GM19467 (cell line): ENCODE results near the gene GRAMD2A.
"Not testable (repeated sequence)": the region's sequence is repeated elsewhere in the genome, so short reads cannot be mapped to it uniquely, and the experiment has no call there.

Experiments used
- ATAC-seq: cut with Tn5 transposase; IDR thresholded peaks from one replicate; pipeline ENCODE4 v1.9.1; 2021; ENCODE audit warnings: mild to moderate bottlenecking, moderate library complexity; ENCODE audit not compliant: unreplicated experiment

The GRAMD2A gene

DNA sequence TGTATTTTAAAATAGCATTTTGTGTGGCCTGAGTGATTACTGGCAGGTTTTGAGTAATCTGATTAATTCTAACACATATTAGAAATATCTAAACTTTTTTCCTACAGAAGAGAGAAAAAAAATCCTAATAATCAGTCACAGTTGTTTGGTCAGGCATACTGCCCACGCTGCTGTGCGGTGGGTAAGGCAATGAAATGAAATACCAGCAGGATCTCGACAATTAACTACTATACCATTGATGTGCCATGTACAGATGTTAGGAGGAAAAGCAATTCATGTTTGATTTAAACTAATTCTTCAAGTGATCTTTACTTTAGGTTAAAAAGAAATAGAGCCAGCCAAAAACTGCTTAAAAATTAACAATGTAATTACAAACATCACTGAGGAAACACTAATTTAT lies 5.2 kb downstream of the GRAMD2A start:
- no peak for ATAC-seq

DNA sequence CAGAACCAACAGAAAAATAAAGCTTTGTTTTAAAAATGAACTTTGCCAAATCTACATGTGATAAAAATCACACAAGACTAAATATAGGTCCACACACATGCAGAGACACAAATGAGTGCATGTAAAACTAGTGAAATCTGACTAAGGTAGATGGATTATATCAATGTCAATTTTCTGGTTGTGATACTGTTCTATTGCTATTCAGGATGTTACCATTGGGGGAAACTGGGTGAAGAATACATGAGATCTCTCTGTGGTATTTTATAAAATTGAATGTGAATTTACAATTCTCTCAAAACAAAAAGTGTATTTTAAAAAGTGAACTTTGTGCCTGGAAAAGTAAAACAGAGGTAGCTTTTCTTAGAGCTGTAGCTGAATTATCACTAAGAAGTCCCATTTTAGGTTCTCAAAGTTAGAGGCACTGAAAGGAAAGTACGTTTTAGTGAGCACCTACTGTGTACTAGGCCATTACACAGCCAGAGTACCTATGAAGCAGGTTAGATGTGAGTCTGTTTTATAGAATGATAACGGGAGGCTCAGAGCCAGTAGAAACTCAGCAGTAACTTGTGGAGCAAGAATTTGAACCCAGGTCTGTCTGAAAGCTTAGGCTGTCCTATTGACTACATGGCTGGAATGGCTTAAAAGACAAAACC lies 8.2 kb downstream of the GRAMD2A start:
- no peak for ATAC-seq

DNA sequence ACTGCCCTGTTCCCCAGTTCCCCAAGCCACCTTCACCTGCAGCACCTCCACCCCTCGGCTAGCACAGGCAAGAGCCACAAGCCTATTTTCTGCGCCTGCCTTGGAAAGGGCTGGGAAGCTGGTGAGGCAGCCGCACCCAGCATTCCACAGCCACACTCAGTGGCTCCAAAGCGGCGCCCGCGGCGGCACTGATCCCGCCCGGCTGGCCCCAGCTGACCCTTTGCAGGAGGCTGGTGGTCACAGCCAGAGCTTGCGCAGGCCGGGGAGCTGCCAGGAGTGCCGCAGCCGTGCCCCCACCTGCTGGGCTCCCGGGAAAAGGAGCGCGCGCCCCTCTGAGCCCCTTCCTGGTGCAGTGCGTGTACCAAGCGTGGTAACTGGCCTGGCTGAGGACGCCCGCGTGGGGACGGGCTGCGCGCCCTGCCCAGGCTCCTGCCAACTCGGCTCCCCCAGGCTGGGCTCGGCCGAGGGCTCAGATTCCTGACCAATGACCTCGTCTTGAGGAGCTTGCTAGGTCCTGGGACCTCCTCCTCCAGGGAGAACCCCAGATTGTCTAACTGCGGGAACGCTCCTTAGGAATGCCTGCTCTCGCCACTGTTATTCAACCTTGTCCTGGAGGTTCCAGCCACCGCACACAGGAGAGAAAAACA lies 13.3 kb downstream of the GRAMD2A start:
- no peak for ATAC-seq

DNA sequence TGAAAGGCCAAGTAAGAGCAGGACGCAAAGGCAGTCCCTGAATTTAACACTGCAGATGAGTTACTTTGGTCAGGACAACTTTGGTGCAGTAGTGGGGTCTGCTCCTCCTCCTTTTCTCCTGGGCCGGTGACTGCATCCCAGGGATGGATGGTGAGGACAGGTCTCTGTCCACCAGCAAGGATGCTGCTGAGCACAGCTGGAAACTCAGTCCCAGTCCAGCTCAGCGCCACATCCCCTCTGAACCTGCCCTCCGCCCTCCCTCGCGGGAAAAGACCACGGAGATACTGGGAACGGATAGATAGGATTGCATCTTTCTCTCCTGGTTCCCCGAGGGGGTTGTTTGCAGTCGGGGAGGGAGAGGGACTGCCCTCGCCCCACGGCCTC lies 13.8 kb downstream of the GRAMD2A start:
- ATAC-seq, result no peak

DNA sequence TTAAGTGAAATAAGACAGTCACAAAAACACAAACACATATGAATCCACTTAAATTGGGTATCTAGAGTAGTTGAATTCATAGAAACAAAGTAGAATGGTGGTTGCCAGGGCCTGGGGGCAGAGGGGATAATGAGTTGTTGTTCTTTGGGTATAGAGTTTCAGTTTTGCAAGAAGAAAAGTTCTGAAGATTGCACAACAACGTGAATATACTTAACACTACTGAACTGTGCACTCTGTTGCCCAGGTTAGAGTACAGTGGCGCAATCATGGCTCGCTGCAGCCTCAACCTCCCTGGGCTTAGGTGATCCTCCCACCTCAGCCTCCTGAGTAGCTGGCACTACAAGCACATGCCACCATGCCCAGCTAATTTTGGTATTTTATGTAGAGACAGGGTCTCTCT lies 14.9 kb downstream of the GRAMD2A start:
- no peak for ATAC-seq

DNA sequence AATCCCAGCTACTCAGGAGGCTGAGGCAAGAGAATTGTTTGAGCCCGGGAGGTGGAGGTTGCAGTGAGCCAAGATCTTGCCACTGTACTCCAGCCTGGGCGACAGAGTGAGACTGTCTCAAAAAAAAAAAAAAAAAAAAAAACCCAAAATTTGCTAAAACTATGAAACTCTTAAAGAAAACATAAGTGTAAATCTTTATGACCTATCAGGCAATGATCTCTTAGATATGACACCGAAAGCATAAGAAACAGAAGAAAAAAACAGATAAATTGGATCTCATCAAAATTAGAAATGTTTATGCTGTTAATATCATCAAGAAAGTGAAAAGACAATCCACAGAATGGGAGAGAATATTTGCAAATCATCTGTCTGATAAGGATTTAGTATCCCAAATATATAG lies 15.3 kb downstream of the GRAMD2A start:
- no peak for ATAC-seq

DNA sequence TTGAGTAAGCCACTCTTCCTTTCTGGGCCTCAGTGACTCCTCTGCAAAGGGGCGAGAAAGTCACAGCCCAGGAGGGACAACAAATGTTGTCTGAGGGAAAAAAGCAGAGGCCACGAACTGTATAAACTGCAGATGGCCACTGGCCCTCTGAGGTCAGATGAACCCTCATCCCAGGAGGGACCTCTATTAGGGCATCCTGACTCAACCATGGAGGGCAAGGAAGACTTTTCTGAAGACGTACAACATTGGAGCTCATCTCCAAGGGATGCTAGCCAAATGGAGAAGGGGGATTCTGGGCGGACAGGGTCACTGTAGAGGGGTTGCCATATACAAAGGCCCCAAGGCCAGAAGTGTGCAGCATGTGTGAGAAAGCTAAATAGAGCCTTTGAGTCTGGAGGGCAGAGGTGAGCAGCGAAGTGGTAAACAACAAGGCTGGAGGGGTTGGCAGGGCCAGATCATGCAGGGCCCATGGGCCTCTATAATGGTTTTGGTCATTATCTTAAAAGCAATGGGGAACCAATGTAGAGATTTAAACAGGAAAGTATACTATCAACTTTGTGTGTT lies 16.7 kb downstream of the GRAMD2A start:
- ATAC-seq, result no peak

DNA sequence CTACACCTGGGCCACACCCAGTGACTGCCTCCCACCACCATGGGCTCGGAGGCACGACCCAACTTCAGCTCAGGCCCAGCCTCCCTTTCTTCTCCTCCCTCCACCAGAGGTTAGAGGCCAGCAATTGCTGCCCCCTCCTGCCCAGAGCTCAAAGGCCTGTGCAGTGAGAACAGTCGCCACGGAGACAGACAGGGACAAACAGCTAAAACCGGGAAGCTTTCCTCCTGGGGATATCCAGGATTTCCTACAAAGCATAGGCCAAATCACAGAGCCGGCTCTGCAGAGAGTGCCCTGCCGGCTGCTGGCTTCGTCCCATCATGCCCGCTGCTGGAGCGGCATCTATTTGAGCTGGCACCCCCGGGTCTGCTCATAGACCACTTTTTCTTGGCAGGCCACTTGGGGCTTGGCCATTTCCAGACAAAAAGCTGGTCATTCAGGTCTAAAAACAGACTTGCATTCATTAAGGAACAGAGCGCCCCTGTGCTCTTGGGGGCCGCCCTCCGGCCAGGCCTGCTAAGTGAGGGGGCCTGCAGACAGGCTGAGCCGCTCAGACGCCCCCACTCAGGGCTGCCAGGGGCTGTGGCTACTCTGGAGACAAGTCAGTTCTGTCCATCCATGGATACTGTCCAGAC lies 17.5 kb downstream of the GRAMD2A start:
- no peak for ATAC-seq

DNA sequence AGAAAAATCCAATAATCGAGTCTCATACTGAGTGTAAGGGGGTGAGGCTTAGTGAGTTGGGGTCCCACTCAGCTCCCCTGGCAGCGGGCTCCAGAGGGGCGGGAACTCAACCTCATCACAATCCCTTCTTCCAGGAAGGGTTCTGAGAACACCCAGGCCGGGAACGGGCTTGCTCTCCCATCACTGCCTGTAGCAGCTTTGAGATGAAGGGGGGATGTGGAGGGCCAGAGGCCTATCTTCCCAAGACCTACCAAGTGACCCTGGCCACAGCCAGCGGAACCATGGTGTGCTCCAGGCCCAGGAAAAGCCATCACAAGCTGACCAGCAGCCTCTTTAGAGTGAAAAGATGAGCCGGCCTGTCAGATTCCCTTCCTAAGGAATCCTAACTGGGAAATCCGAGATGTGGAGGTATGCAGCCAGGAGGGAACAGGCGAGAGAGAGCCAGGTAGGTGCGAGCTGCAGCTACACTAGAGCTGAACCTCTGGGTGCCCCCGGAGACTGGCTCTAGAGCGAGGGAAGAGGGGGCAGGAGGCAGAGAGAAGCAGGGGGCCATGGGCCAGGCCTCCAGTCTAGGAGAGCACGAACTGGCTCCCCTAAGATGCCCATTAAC lies 18.5 kb downstream of the GRAMD2A start:
- no peak for ATAC-seq

DNA sequence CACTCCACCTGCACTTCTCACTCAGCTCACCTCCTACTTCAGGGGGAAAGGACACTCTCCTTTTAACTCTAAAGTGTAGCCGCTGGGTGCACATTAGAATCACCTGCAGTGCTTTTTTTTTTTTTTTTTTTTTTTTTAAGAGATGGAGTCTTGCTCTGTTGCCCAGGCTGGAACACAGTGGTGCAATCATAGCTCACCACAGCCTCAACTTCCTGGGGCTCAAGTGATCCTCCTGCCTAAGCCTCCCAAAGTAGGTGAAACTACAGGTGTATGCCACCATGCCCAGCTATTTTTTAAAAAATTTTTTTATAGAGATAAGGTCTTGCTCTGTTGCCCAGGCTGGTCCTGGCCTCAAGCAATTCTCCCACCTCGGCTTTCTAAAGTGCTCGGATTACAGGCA lies 20.8 kb downstream of the GRAMD2A start:
- no peak for ATAC-seq

DNA sequence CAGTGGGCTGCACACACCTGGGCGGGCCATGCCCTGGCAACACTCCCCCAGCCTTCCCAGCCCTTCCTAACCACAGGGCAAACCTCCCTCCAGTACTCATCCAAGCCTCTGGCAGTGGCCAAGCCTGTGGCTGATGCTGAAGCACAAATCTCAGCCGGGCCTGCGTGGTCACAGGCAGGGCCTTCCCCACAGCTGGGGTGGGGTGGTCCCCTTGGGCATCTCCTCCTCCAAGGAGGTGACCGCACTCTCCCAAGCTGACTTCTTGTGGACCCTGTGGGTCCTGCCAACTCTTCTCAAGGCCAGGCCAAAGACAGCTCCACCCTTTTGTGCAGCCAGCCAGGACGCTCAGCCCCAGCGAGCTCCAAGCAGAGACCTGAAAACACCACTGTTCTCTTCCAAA lies 21.4 kb downstream of the GRAMD2A start:
- ATAC-seq, result no peak

DNA sequence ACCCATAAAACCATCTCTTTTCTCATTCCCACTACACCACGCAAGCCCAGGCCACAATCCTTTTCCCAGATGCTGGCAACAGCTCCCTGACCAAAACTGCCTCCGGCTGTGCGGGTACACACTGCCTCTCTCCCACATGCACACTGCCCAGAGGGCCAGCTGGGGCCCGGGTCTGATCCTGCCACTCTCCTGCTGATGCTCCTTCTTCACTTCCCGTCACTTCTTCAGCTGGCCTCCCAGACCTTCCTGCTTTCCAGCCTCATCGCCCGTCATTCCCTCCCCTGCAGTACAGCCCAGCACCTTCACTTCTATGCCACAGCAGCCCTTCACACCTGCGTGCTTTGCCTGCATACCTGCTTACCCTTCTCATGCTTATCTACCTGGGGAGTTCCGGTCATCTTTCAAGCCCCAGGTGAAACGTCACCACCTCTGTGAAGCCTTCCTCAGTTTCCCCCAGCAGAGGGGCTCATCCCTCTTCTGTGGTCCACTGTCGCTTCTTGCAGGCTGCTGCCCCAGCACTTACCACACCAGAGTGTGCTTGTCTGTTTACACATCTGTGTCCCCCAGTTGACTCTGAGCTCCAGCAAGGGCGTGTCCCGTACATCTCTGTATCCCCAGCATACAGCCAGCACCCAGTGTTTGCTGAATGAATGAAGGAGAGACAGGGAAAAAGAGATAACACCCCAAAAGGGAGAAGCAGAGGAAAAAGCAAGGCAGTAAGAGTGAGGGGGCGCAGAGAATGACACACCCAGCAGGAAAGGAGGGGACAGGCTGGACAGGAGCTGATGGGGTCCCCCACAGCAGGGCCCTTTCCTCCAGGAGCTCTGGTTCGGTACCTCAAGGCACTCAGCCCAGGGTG lies 22.2 kb downstream of the GRAMD2A start:
- no peak for ATAC-seq

DNA sequence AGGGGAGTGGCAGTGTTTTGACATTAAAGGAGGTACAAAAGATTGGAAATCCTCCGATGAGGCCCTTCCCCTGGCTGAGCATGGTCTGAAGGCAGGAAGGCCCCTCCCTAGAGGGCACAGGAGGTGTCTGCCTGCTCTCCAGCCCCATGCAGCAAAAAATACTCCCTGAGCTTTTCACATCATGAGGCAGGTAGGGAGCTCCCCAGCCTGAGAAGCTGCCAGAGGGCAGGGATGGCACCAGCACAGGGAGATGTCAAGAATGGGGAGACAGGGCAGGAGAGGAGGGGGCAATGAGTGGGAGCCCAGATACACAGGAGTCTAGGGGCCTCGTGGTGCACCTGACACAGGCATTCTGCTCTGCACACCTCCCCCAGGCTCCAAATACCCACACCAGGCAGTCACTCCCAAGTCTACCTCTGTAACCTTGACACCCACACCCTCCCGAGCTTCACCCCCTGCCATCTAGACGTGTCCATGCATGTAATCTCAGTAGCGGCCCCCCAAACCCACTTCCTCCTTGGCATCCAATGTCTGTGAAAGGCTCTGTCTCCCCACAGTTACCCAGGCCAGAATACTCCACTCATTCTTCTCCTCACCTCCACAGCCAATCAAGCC lies 22.9 kb downstream of the GRAMD2A start:
- no peak for ATAC-seq

DNA sequence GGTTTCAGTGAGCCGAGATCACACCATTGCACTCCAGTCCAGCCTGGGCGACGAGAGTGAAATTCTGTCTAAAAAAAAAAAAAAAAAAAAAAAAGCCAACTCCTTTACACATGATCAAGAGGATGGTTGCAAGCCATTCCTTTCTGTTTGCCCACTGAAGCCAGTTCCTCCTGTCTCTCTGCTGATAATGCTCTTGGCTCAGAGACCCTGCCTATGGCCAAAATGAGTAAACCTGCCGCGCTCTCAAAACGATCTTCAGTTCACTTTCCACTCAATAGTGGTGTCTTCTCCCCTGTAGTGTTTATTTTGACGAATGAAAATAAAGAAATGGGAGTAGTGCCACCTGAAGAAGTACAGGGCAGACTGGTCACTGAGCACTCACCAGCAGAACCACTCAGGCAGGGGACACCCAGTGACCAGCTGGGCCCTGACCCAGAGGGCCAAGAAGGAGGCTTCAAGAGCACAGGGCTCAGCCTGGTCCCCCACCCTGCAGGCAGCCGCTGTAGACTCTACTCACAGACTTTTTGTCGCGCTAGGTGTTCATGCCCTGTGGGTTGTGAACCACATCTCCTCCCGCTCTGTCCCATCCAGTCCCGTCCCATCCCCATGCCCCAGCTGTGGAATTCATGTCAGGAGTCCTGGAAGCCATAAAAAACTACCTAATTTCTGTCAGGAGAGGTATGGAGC lies 23.6 kb downstream of the GRAMD2A start:
- no peak for ATAC-seq

DNA sequence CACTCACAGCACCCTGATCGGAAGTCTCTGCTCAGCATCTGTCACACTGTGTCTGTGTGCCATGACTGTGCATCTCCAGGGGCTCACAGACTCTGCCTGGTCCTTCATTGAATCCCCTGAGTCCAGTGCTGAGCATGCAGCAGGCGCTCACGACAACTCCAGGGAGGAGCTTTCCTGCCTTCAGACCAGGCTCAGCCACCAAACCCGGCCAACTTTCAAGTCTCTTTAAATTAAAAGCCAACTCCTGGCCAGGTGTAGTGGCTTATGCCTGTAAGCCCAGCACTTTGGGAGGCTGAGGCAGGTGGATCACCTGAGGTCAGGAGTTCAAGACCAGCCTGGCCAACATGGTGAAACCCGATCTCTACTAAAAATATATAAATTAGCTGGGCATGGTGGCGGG lies 24.2 kb downstream of the GRAMD2A start:
- no peak for ATAC-seq

DNA sequence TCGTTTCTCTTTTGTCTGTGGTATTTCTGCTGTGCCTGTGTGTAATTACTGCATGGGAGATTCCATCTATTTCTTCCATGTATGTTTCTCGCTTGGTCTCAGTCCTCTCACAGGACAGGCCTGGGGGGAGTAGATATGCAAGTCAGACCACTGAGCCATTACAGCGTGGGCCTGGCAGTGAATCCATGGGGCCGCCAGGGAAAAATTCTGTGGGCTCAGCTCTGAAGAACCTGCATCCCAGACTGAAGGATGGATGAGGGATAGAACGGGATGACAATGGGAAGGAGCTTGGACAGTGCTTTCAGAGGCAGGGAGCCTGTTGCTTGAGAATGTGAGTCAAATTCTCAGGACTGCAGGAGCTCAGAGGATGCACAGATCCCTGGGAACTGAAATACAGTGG lies 24.8 kb downstream of the GRAMD2A start:
- no peak for ATAC-seq

DNA sequence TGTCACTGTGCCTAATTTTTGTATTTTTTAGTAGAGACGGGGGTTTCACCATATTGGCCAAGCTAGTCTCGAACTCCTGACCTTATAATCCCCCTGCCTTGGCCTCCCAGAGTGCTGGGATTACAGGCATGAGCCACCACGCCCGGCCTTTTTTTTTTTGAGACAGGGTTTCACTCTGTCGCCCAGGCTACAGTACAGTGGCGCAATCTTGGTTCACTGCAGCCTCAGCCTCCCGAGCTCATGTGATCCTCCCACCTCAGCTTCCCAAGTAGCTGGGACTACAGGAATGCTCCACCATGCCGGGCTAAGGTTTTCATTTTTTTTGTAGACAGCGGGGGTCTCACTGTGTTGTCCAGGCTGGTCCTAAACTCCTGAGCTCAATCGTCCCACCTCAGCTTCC lies 25.6 kb downstream of the GRAMD2A start:
- not testable (repeated sequence) for ATAC-seq

DNA sequence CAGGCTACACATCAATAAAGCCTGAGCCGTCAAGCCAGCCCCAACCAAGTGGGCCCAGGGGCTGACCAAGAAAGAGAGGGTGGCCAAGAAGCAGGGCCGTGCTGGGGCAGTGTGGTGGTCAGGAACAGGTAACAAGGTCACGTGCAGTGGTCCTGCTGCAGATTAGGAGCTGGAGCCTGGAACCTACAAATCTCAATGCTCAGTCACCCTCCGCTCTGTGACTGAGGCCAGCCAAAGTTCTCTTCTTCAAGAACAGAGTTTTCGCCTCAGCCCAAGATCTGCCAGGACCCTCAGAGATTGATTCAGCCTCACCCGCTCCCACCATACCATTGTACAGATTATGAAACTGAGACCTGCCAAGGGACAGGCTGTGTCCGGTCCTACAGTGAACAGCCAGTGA lies 26.9 kb downstream of the GRAMD2A start:
- ATAC-seq, result no peak

DNA sequence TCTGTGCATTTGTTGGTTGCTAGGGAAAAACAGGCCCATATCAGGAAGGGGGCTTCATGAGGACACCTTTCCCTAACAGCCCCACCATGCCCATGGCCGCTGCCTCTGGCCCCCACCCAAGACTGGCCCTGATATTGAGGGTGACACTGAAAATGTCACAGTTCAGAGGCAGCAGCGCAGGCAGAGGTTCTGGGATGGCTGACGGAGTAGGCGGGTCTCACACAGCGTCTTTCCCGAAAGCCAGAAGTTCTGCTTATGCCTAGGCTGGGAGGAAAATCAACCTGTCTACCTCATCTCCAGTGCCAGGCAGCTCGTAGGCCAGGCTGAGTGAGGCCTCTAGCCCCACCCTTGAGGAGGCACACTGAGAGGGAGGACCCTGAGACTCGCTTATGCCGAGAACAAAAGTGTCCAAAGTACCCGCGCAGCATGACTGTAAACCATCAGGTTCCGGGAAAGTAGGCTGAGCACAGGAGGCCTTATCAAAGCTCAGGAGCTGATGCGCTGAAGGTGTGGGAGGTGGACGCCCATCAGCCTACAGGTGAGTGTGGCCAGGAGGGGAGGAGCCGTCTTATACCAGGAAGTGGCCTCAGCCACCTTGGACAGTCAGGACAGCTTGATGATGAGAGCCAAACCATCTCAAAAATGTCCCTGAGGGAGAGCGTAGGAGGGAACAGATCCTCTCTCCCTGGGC lies 27.5 kb downstream of the GRAMD2A start:
- no peak for ATAC-seq
